Left kidney (tissue), 2 donors: ENCODE data around the gene SURF1. TPM values are rescaled to one million over a fixed set of nuclear protein-coding genes. Genes with fewer than 3 reads are reported as not detected.
"Not testable (repeated sequence)": the region's sequence is repeated elsewhere in the genome, so short reads cannot be mapped to it uniquely, and the experiment has no call there.

Source experiments
- DNase-seq: peaks from one replicate; pipeline ENCODE4 v3.0.0-alpha.2; 2013
- polyA plus RNA-seq: library from polyadenylated mRNA; unstranded; fragments of 120-200 nt; gene quantifications from one replicate; pipeline ENCODE4 v1.2.1, GENCODE V29; 2013; ENCODE audit not compliant: insufficient read length

Gene SURF1
- polyA plus RNA-seq, 1 donor = 34.7 TPM

GRCh38 chr9:133323211-133323610 lies 33.1 kb downstream of the SURF1 start:
- no peak for DNase-seq

DNA sequence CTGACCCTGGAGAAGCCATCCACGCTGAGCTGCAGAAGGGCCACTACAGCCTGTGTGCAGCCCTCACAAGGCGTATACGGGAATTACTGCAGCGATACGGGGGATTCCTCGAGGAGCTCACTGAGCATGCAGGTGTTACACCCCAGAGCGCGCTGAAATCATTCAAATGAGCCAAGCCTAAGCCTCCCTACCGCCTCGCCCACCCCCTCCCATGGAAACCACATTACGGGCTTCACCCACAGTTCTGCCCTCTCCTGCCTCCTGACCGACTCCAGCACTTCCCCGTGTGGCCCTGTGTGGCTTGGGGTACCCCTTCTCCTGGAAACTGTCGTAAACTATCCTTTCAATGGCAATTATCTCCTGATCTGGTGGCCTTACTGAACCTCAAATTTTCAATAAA lies 33.6 kb downstream of the SURF1 start:
- no peak for DNase-seq

- DNase-seq = no peak
Measured at GRCh38 chr9:133321411-133321935, 34.8 kb downstream of the SURF1 start.

DNA sequence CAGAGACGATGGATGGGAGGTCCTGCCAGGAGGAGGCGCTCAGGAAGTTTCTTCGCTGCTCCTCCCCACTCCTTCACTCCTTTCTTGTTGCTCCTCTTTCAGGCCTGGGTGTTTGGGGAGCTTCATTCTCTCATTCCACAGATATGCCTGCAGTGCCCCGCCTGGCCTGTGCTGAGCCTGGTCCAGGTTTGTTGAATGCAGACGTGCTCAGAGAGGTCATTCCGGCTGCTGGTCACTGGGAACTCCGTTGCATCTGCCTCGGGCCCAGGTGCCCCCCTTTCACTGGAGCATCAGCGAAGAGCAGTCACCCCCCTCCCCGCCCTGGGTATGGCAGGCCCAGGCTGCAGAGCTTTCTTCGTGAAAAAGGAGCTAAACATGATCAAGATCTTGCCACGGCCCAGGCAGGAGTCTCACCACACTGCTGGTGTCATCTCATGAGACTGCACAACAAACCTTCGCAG lies 35.8 kb downstream of the SURF1 start:
- DNase-seq = no peak

- DNase-seq = not testable (repeated sequence)
Measured at GRCh38 chr9:133317551-133317950, 38.7 kb downstream of the SURF1 start.

DNA sequence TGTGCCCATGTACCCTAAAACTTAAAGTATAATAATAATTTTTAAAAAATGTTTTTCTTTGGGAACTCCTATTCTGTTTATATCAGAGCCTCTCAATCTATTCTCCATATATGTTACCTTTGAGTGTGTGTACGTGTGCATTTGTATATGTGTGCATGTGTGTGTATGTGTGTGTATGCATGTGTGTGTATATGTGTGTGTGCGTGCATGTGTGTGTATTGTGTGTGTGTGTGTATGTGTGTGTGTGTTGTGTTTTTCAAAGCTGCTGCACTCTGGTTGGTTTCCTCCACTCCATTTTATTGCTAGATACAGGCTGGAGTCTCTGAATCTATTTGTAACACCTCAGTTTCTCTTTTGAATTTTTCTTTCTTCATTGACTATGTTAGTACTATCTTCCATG lies 40.3 kb downstream of the SURF1 start:
- DNase-seq = no peak

DNA sequence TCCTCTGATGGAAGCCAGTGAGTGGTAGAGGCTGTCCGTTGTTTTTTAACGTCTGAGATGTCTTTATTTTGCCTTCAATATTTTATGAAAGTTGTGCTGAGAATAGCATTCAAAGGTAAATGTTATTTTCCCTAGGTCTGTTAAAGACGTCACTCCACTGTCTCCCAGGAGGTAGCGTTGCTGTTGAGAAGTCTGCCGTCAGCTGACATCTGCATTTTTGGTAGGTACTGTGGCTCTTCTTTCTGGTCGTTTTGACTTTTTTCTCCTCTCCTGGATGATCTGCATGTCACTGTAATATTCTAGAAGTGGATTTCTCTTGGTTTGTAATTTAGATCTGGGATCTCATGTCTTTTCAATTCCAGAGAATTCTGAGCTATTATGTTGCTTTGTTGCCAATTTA lies 46.7 kb downstream of the SURF1 start:
- DNase-seq = no peak

DNA sequence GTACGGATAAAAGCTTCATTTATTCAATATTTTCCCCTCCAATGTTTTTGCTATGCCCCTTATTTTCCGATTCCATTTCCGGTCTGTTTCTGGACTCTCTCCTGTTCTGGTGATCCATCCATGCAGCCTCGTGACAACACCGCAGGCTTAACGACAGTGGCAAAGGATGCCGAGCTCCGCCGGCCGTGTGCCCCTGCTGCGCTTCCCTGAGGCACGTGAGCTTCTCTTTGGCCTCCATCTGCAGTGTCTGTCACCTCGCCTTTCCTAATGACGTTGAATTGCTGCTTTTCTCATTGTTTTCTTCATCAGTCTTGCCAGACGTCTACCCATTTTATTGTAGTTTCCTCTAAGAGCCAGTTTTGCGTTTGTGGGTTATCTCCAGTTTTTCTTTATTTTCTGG lies 49.0 kb downstream of the SURF1 start:
- DNase-seq = no peak

- no peak for DNase-seq
Measured at GRCh38 chr9:133306242-133307204, 49.8 kb downstream of the SURF1 start.

- DNase-seq = no peak
Measured at GRCh38 chr9:133305731-133306130, 50.6 kb downstream of the SURF1 start.

GRCh38 chr9:133304477-133305377 lies 51.6 kb downstream of the SURF1 start:
- DNase-seq = no peak

DNA sequence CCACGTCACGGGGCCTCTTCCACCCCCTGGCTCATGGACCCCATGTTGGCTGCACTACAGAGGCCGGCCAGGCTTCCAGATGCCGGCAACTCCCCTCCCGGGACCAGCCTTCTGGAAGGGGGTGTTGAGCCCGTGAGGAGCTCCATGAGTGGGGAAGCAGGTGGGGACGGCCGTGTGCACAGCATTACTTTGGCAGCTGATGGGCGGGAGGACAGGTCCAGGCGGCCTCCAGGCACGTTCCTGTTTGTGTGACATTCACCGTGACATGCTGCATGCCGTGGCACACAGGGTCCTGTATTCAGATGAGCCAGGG lies 52.2 kb downstream of the SURF1 start:
- DNase-seq = no peak

DNA sequence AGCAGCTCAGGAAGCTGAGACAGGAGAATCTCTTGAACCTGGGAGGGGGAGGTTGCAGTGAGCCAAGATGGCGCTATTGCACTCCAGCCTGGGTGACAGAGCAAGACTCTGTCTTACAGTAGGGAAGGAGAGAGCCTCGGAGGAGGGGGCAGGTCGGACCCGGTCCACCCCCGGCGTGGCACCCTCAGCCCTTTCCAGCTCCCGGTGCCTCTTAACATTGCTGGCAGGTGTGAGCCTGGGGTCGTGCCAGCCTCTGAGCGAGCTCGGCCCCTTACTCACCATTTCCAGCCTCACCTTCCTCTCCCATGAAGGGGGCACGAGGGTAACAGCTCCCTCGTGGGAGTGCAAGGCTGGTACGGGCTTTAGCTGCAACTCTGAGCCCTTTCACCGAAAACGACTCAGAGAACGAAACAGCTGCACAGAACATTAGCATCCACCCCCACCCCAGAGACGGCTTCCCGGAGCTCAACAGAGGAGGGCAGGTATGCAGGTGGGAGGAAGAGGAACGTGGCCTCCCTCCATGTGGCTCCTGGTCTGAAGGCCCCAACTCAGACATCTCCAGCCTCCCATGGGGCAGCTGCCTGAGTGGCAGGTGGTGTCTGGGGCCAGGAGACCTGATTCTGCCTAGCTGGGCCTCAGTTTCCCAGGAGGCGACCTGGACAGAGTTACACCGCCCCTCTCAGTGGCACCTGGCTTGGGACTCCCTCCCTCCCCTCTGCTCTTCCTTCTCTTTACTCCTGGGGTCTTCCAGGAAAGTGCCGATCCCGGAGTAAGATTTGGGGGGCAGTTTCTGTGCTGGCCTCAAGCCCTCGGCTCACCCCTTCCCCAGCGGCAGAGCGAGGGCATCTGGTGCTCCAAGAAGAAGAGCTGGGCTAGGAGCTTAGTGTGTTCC lies 52.8 kb downstream of the SURF1 start:
- DNase-seq = no peak

Other genes starting within 250 kb of the SURF1 start
- gene RALGDS, start 235.2 kb downstream of the SURF1 start, polyA plus RNA-seq = 34.6 TPM
- 2.0 TPM for gene GBGT1, start 192.6 kb downstream of the SURF1 start, polyA plus RNA-seq
- not detected for gene OBP2B, start 147.2 kb downstream of the SURF1 start, polyA plus RNA-seq
- 19.1 TPM for gene ABO, start 81.3 kb downstream of the SURF1 start, polyA plus RNA-seq
- gene SURF6, start 20.3 kb downstream of the SURF1 start, polyA plus RNA-seq = 22.3 TPM
- 25.6 TPM for gene MED22, start 8.4 kb downstream of the SURF1 start, polyA plus RNA-seq
- 2,305 TPM for gene RPL7A, start 8.3 kb downstream of the SURF1 start, polyA plus RNA-seq
- 17.7 TPM for gene SURF2, start 63 bp upstream of the SURF1 start, polyA plus RNA-seq
- gene SURF4, start 19.6 kb upstream of the SURF1 start, polyA plus RNA-seq = 157 TPM
- gene STKLD1, start 19.9 kb upstream of the SURF1 start, polyA plus RNA-seq = 4.4 TPM
- gene REXO4, start 61.5 kb upstream of the SURF1 start, polyA plus RNA-seq = 24.0 TPM
- gene ADAMTS13, start 65.9 kb upstream of the SURF1 start, polyA plus RNA-seq = 10.9 TPM
- gene CACFD1, start 103.5 kb upstream of the SURF1 start, polyA plus RNA-seq = 27.3 TPM
- gene SLC2A6, start 122.6 kb upstream of the SURF1 start, polyA plus RNA-seq = 1.0 TPM
- 0.37 TPM for gene MYMK, start 168.5 kb upstream of the SURF1 start, polyA plus RNA-seq
- gene ADAMTSL2, start 178.2 kb upstream of the SURF1 start, polyA plus RNA-seq = 1.2 TPM